SK-N-SH treated with all-trans-retinoic acid at 6 μM for 48 hours (cell line): ENCODE measurements around the gene EXD3.

ENCODE experiments used
- ATAC-seq: fragments of 200-7000 bp; cut with Tn5 transposase; 3 replicates; pipeline ENCODE4 v1.9.1; 2020; ENCODE audit warnings: mild to moderate bottlenecking, moderate library complexity
- CSDC2 ChIP-seq: fragments of 250-450 bp; sonication (Bioruptor Pico); IDR thresholded peaks from 2 replicates; pipeline ENCODE4 v1.5.0; 2020; ENCODE audit warnings: mild to moderate bottlenecking, moderate library complexity
- CSRNP3 ChIP-seq: fragments of 250-450 bp; sonication (Bioruptor Pico); IDR thresholded peaks from 2 replicates; pipeline ENCODE4 v1.5.1; 2021; ENCODE audit warnings: mild to moderate bottlenecking, moderate library complexity
- GLIS3 ChIP-seq: fragments of 250-450 bp; sonication (Bioruptor Pico); IDR thresholded peaks from 2 replicates; pipeline ENCODE4 v1.5.0; 2020; ENCODE audit warnings: mild to moderate bottlenecking, moderate library complexity
- ISL1 ChIP-seq: fragments of 250-450 bp; sonication (Bioruptor Pico); IDR thresholded peaks from 2 replicates; pipeline ENCODE4 v2.1.2; 2022; ENCODE audit warnings: mild to moderate bottlenecking, moderate library complexity
- OSR1 ChIP-seq: fragments of 250-450 bp; sonication (Bioruptor Pico); IDR thresholded peaks from 2 replicates; pipeline ENCODE4 v1.8.0; 2022; ENCODE audit warnings: moderate library complexity, mild to moderate bottlenecking, inconsistent platforms
- PPARA ChIP-seq: fragments of 250-450 bp; sonication (Bioruptor Pico); IDR thresholded peaks from 2 replicates; pipeline ENCODE4 v1.5.0; 2020; ENCODE audit warnings: mild to moderate bottlenecking, borderline replicate concordance
- SNAI2 ChIP-seq: fragments of 250-450 bp; sonication (Bioruptor Pico); IDR thresholded peaks from 2 replicates; pipeline ENCODE4 v1.5.0; 2020; ENCODE audit warnings: mild to moderate bottlenecking, moderate library complexity
- TOX ChIP-seq: fragments of 250-450 bp; sonication (Bioruptor Pico); IDR thresholded peaks from 2 replicates; pipeline ENCODE4 v1.8.0; 2021; ENCODE audit warnings: mild to moderate bottlenecking, moderate library complexity, borderline replicate concordance
- TSHZ2 ChIP-seq: fragments of 250-450 bp; sonication (Bioruptor Pico); IDR thresholded peaks from 2 replicates; pipeline ENCODE4 v1.5.0; 2020; ENCODE audit warnings: mild to moderate bottlenecking, moderate library complexity
- ZC3H10 ChIP-seq: fragments of 250-450 bp; sonication (Bioruptor Pico); IDR thresholded peaks from 2 replicates; pipeline ENCODE4 v1.5.1; 2021; ENCODE audit warnings: mild to moderate bottlenecking, moderate library complexity
- ZFP3 ChIP-seq: fragments of 250-450 bp; sonication (Bioruptor Pico); IDR thresholded peaks from 2 replicates; pipeline ENCODE4 v1.5.0; 2020; ENCODE audit warnings: mild to moderate bottlenecking, moderate library complexity
- ZFP30 ChIP-seq: fragments of 450-650 bp; formaldehyde crosslinking; IDR thresholded peaks from 2 replicates; pipeline ENCODE4 v1.5.0; 2022; ENCODE audit warnings: mild to moderate bottlenecking, moderate library complexity
- ZNF565 ChIP-seq: fragments of 450-650 bp; formaldehyde crosslinking; conservative IDR thresholded peaks from 2 replicates; pipeline ENCODE4 v1.5.0; 2020; ENCODE audit warnings: low read depth, mild to moderate bottlenecking, moderate library complexity
- ZNF70 ChIP-seq: fragments of 450-650 bp; formaldehyde crosslinking; IDR thresholded peaks from 2 replicates; pipeline ENCODE4 v1.5.0; 2020; ENCODE audit warnings: mild to moderate bottlenecking, moderate library complexity
- ZNF8 ChIP-seq: fragments of 450-650 bp; formaldehyde crosslinking; IDR thresholded peaks from 2 replicates; pipeline ENCODE4 v1.5.0; 2020; ENCODE audit warnings: mild to moderate bottlenecking, moderate library complexity
- TF ChIP-seq, protein P1 (sequence below): fragments of 250-450 bp; sonication (Bioruptor Pico); IDR thresholded peaks from 2 replicates; pipeline ENCODE4 v1.8.0; 2021; ENCODE audit warnings: low read depth, mild to moderate bottlenecking, moderate library complexity, borderline replicate concordance
- TF ChIP-seq, protein P2 (sequence below): fragments of 250-450 bp; sonication (Bioruptor Pico); IDR thresholded peaks from 2 replicates; pipeline ENCODE4 v1.8.0; 2020; ENCODE audit warnings: mild to moderate bottlenecking, moderate library complexity, borderline replicate concordance
- TF ChIP-seq, protein P3 (sequence below): fragments of 250-450 bp; sonication (Bioruptor Pico); IDR thresholded peaks from 2 replicates; pipeline ENCODE4 v1.5.1; 2020; ENCODE audit warnings: low read depth, mild to moderate bottlenecking, moderate library complexity

Gene EXD3

DNA sequence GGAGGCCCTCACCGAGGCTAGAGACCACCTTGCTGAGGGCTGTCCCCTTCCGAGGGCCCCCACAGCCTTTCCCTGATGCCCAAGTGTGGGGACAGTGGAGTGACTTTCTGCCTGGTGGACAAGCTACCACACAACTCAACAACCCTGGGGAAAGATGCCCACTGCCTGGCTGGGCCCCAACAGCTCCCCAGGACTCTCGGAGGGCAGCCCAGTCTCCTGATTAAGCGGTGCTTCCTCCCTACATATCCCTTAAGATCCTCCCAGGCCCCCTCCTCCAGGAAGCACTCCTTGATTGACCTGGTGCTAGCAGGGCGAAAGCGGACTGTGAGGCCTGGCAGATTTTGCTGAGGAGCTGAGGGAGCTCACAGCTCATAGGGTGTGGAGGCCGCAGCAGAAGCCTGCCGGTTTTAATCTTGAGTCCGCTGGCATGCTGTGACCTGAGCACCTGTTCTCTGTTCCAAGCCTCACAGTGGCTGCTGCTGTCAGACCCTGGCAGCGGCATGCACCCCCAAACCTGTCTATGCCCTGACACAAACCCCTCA is 34.0 kb upstream of the EXD3 start:
- no peak for TF ChIP-seq ZC3H10 (CRISPR knock-in tag)
- TF ChIP-seq, protein P1, sequence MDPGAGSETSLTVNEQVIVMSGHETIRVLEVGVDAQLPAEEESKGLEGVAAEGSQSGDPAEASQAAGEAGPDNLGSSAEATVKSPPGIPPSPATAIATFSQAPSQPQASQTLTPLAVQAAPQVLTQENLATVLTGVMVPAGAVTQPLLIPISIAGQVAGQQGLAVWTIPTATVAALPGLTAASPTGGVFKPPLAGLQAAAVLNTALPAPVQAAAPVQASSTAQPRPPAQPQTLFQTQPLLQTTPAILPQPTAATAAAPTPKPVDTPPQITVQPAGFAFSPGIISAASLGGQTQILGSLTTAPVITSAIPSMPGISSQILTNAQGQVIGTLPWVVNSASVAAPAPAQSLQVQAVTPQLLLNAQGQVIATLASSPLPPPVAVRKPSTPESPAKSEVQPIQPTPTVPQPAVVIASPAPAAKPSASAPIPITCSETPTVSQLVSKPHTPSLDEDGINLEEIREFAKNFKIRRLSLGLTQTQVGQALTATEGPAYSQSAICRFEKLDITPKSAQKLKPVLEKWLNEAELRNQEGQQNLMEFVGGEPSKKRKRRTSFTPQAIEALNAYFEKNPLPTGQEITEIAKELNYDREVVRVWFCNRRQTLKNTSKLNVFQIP (CRISPR knock-in tag) = no peak
- no peak for TF ChIP-seq ZNF565
- no peak for TF ChIP-seq ZFP3
- no peak for TF ChIP-seq GLIS3 (CRISPR knock-in tag)
- TF ChIP-seq, protein P2, sequence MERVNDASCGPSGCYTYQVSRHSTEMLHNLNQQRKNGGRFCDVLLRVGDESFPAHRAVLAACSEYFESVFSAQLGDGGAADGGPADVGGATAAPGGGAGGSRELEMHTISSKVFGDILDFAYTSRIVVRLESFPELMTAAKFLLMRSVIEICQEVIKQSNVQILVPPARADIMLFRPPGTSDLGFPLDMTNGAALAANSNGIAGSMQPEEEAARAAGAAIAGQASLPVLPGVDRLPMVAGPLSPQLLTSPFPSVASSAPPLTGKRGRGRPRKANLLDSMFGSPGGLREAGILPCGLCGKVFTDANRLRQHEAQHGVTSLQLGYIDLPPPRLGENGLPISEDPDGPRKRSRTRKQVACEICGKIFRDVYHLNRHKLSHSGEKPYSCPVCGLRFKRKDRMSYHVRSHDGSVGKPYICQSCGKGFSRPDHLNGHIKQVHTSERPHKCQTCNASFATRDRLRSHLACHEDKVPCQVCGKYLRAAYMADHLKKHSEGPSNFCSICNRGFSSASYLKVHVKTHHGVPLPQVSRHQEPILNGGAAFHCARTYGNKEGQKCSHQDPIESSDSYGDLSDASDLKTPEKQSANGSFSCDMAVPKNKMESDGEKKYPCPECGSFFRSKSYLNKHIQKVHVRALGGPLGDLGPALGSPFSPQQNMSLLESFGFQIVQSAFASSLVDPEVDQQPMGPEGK (CRISPR knock-in tag) = no peak
- no peak for TF ChIP-seq PPARA (CRISPR knock-in tag)
- no peak for TF ChIP-seq TOX (CRISPR knock-in tag)
- TF ChIP-seq CSDC2 (CRISPR knock-in tag) = no peak
- TF ChIP-seq ISL1 (CRISPR knock-in tag) = no peak
- TF ChIP-seq ZNF70 (CRISPR knock-in tag) = no peak
- no peak for TF ChIP-seq ZFP30 (CRISPR knock-in tag)
- TF ChIP-seq TSHZ2 (CRISPR knock-in tag) = no peak
- TF ChIP-seq OSR1 = no peak
- TF ChIP-seq, protein P3, sequence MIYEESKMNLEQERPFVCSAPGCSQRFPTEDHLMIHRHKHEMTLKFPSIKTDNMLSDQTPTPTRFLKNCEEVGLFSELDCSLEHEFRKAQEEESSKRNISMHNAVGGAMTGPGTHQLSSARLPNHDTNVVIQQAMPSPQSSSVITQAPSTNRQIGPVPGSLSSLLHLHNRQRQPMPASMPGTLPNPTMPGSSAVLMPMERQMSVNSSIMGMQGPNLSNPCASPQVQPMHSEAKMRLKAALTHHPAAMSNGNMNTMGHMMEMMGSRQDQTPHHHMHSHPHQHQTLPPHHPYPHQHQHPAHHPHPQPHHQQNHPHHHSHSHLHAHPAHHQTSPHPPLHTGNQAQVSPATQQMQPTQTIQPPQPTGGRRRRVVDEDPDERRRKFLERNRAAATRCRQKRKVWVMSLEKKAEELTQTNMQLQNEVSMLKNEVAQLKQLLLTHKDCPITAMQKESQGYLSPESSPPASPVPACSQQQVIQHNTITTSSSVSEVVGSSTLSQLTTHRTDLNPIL (CRISPR knock-in tag) = no peak
- no peak for ATAC-seq

GRCh38 chr9:137456061-137456863 is 33.3 kb upstream of the EXD3 start:
- ATAC-seq = no peak
- TF ChIP-seq CSRNP3 (CRISPR knock-in tag) (no peak), GLIS3 (CRISPR knock-in tag) (no peak), PPARA (CRISPR knock-in tag) (no peak), ISL1 (CRISPR knock-in tag) (no peak), SNAI2 (CRISPR knock-in tag) (no peak), ZNF8 (CRISPR knock-in tag) (no peak), ZFP3 (no peak)
- TF ChIP-seq, protein P2 (CRISPR knock-in tag) = no peak
